ENCODE measurements around the gene RPL18A.

The RPL18A gene

DNA sequence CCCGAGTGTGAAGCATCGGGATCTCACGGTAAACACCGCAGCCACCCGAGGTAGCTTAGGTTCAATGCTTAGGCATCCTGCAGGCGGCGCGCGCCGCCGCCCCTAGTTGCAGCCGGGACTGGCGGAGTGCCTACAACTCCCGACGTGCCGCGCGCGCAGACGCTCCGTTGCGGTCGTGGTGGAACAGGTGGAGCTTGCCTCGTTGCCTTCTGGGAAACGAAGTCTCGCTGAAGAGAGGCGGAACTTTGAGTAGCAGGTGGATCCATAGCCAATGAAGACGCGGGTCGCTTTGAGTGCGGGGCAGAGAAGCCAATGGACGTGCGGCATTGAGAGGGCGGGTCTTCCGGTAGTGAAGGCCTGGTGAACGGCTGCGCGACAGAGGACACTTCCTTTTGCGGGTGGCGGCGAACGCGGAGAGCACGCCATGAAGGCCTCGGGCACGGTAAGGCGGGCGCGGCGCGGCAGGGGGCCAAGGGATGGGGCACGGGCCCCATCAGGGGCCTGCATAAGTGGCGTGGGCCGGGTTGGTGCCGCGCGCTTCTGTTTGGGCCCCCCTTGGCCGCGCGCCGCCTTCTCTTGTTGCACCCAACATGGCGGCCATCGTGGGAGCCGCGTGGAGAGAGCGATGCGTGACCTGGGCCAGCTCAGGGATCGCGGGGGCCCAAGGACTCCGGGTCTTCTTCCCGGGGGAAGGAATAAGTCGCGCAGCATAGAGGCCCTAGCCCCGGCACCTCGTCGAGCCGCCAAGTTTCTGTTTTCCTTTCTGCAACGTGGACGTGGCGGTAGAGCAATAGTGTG lies at the start of gene RPL18A:
TSS of gene RPL18A (plus strand) at position 378 of the 798 bp plus-strand sequence. CDS start at position 425, 47 bp downstream.
- peak; percentile 89 to 100 (median 99) for DNase-seq

GRCh38 chr19:17811103-17811502 lies 48.6 kb upstream of the RPL18A start:
- DNase-seq = no peak

GRCh38 chr19:17811681-17812080 lies 48.0 kb upstream of the RPL18A start:
- no peak for DNase-seq

DNA sequence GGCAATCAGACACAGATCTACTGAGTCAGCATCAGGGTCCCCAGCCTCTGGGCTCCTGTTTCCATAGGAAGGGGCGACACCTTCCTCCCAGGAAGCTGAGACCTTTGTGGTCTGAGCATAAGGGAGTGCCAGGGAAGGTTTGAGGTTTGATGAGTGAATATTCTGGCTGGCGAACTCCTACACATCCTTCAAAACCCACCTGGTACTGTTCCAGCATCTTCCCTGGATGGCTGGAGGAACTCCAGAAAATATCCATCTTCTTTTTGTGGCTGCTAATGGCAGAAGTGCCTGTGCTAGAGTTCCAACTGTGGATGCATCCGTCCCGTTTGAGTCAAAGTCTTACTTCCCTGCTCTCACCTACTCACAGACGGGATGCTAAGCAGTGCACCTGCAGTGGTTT lies 47.6 kb upstream of the RPL18A start:
- DNase-seq = no peak

DNA sequence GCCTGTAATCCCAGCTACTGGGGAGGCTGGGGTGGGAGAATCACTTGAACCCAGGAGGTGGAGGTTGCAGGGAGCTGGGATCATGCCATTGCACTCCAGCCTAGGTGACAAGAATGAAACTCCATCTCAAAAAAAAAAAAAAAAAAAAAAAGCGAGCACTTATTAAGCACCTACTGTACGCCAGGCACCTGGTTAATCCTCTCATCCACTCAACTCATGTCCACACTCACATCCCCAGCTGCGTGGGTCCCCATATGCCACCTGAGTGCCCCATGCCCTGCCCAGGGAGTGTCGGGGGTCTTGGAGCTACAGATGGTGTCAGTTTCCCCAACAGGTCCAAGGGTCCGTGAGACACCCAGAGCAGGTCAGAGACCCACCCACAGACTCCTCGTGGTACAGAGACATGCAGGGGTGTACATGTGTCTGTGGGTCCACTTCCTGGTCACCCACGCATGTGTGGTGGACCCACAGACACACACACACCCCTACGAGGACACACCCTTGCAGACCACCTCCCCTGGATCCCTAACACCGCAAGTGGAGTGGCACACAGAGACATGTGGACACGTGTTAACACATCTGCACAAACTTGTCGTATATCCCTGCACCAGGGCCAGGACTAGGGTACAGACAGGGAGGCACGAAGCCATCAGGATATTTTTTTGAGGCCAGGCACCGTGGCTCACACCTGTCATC lies 41.9 kb upstream of the RPL18A start:
- no peak for DNase-seq

GRCh38 chr19:17821190-17821589 lies 38.5 kb upstream of the RPL18A start, which contains the start of gene INSL3:
Gene INSL3, minus strand, starts transcription at chr19:17821519. Its CDS starts 13 bp downstream, at chr19:17821506.
- DNase-seq = no peak

DNA sequence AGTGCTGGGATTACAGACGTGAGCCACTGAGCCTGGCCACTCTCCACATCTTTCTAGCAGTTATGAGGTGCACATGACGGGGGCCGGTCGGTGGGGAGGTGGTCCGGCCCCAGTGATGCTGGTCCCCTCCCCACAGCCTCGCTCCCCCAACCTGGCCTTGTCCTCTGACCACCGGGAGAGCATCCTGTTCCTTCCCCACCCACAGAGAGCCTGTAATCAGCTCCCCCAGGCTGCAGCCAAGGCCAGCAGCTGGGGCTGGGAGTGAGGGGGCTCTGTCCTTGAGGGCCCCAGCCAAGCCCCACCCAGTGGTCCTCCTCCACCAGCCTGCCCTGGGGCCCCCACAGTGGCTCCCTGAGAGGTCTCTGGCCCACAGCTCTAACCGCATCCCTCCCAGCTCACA lies 35.4 kb upstream of the RPL18A start:
- DNase-seq = no peak

DNA sequence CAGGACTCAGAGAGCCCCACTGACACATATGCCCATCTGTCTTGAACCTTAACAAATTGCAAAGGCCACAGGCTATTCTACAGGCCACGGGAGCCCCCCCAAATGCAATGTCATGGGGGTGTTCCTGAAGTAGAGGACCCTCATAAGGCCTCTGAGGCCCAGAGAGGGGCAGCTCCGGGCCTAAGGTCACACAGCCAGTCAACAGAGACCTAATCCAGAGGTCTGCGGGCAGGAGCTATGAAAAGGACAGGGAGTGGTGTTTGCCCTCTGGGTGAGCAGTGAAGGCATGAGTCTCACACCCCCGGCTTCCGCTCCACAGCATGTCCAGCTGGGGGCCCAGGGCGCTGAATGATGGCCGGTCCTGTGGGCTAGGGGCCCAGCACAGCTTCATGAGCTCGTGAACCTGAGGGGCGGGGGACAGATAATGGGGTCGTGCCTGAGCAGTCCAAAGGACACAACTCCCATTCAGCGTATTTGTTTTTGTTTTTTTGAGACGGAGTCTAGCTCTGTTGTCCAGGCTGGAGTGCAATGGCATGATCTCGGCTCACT lies 33.1 kb upstream of the RPL18A start:
- DNase-seq = no peak

DNA sequence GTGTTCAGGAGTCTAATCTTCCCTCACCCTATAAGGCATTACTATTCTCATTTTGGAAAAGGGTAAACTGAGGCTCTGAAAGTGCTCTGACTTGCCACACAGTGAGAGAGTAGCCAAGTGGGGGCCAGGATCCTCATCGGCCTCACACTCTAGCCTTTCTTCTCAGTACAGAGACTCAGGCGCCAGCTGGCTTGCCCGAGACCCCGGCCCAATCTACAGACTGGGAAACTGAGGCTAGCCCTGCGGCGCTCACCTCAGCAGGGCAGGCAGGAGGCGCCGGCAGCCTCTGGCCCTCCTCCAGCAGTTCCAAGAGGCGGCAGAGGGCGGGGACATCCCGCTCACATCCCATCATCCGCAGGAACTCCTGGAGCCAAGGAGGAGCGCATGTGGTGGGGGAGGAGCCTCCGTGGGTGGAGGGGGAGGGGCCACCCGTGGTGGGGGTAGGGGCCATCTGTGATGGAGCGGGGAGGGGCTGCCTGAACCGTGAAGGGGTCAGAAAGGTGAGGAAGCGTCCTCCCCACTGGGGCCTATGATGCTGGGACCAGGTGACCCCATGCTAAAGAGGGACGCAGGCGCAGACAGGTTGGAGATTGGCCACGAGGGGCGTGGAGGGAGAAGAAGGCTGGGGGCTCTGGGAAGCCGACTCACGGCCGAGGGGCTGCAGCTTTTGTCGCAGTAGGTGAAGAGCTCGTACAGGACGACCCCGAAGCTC lies 29.7 kb upstream of the RPL18A start:
- peak in 42 of 58 donors; percentile 6 to 70 (median 38) for DNase-seq

- DNase-seq = peak in 56 of 58 donors; percentile 14 to 95 (median 73)
Observed at GRCh38 chr19:17830567-17831418, 28.9 kb upstream of the RPL18A start.

DNA sequence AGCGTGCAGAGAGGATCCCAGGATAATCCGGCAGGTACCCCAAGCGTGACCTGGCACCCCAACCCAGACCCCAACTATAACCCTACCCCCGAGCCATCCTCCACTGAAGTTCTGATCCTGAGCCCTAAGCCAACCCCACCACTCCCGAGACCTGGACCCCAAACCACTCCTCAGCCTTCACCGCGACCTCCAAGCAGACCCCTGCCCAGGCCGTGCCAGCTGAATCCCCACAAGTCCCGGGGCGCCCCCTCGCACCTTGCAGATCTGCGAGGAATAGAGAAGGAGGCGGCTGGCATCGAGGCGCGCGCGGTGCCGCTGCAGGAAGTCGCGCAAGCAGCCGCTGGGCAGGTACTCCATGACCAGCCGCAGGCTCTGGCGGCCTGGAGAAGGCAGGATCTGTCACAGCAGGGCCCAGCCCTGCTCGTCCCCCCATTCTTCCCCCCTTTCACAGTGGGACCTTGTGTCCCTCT lies 28.3 kb upstream of the RPL18A start:
- peak in 1 of 58 donors; percentile 9 for DNase-seq

- no peak for DNase-seq
Observed at GRCh38 chr19:17832443-17833208, 27.1 kb upstream of the RPL18A start.

- DNase-seq = no peak
Observed at GRCh38 chr19:17834350-17835181, 25.1 kb upstream of the RPL18A start.

- no peak for DNase-seq
Observed at GRCh38 chr19:17835182-17836006, 24.3 kb upstream of the RPL18A start.

- no peak for DNase-seq
Observed at GRCh38 chr19:17836530-17836929, 23.2 kb upstream of the RPL18A start.

- DNase-seq = no peak
Observed at GRCh38 chr19:17837972-17838371, 21.7 kb upstream of the RPL18A start.

DNA sequence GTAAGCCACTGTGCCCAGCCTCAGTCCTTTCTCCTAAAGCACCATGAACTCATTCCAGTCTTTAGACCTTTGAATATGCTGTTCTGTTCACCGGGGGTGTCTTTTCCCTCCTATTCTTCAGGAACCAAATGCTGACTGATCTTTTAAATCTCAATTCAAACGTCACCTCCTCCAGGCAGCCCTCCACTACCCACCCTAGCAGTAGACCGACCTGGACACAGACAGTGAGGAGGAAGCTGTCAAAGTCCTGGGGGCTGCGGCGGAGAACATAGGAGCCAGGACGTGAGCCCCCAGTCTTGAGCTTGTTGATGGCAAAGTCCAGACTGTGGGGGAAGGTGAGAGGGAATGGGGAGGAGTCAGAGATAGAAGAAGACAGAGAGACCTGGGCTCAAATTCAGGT lies 19.7 kb upstream of the RPL18A start:
- no peak for DNase-seq

GRCh38 chr19:17841371-17841809 lies 18.3 kb upstream of the RPL18A start:
- DNase-seq = peak in 1 of 58 donors; percentile 31

Measured in anterior cingulate cortex (tissue), 58 donors.